ENCODE measurements around the gene DMD. TPM values are rescaled to one million over a fixed set of nuclear protein-coding genes. Genes with fewer than 3 reads are reported as not detected.
"Not testable (repeated sequence)": the region's sequence is repeated elsewhere in the genome, so short reads cannot be mapped to it uniquely, and the experiment has no call there.

Gene DMD
- polyA plus RNA-seq, 3 donors = 0.23 TPM; not detected in 2

- H3K27ac Mint-ChIP-seq = no peak overlapping the region
- WGBS (ENCODE audit: insufficient coverage) = no CpG with 5 or more reads among the region's 3 CpGs
- intact Hi-C loops (cut with micrococcal nuclease) = no loop called here
- no peaks in the 10 kb centered on the region for H3K4me1 Mint-ChIP-seq
- Histone ChIP-seq H3K9ac (ENCODE audit: insufficient read depth, low read length, poor library complexity, severe bottlenecking) (no peak overlapping the region), H3K27ac (ENCODE audit: low read depth in 1 of 2, low read length in 2 of 2) (no peak overlapping the region), H3K27me3 (ENCODE audit: control insufficient read depth in 2 of 2, insufficient read depth in 2 of 2, low read length in 2 of 2) (no peaks in the 10 kb centered on the region), H3K4me1 (ENCODE audit: control insufficient read depth in 1 of 2, insufficient read depth in 2 of 2, low read length in 2 of 2) (no peaks in the 10 kb centered on the region), H2AFZ (ENCODE audit: insufficient read depth, low read depth, low read length, poor library complexity, severe bottlenecking) (no peak overlapping the region), H3K9me3 (replicated peaks in 1 of 2; ENCODE audit: control insufficient read depth in 1 of 2, insufficient read depth in 1 of 2, low read length in 2 of 2) (peaks cover 0 to 3% of the 10 kb centered on the region in 2 donors), H3K79me2 (ENCODE audit: insufficient read depth, low read length) (no peaks in the 10 kb centered on the region), H3K36me3 (replicated peaks in 1 of 2; ENCODE audit: control insufficient read depth in 1 of 2, insufficient read depth in 2 of 2, low read length in 2 of 2) (no peaks in the 10 kb centered on the region), H3K4me3 (replicated peaks in 1 of 3; ENCODE audit: low read depth in 2 of 3, low read length in 3 of 3) (no peak overlapping the region), H4K20me1 (ENCODE audit: insufficient read depth, low read length) (no peaks in the 10 kb centered on the region), H3K4me2 (replicated peaks; ENCODE audit: extremely low read depth, low read length, poor library complexity, severe bottlenecking) (no peak overlapping the region)
- peaks cover 0 to 3% (median 0%) of the 10 kb centered on the region in 3 donors for H3K27me3 Mint-ChIP-seq (ENCODE audit: low read depth in 3 of 3)
- no peaks in the 10 kb centered on the region for H3K36me3 Mint-ChIP-seq
- no peak for DNase-seq
- peaks cover 0 to 12% (median 2%) of the 10 kb centered on the region in 7 donors for H3K9me3 Mint-ChIP-seq
- TF ChIP-seq, protein P1, sequence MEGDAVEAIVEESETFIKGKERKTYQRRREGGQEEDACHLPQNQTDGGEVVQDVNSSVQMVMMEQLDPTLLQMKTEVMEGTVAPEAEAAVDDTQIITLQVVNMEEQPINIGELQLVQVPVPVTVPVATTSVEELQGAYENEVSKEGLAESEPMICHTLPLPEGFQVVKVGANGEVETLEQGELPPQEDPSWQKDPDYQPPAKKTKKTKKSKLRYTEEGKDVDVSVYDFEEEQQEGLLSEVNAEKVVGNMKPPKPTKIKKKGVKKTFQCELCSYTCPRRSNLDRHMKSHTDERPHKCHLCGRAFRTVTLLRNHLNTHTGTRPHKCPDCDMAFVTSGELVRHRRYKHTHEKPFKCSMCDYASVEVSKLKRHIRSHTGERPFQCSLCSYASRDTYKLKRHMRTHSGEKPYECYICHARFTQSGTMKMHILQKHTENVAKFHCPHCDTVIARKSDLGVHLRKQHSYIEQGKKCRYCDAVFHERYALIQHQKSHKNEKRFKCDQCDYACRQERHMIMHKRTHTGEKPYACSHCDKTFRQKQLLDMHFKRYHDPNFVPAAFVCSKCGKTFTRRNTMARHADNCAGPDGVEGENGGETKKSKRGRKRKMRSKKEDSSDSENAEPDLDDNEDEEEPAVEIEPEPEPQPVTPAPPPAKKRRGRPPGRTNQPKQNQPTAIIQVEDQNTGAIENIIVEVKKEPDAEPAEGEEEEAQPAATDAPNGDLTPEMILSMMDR (IDR thresholded peaks at IDR 0.05) = no peak
- H3K4me3 Mint-ChIP-seq = no peak overlapping the region
Observed at GRCh38 chrX:33078273-33078672, 133.1 kb downstream of the DMD start.

DNA sequence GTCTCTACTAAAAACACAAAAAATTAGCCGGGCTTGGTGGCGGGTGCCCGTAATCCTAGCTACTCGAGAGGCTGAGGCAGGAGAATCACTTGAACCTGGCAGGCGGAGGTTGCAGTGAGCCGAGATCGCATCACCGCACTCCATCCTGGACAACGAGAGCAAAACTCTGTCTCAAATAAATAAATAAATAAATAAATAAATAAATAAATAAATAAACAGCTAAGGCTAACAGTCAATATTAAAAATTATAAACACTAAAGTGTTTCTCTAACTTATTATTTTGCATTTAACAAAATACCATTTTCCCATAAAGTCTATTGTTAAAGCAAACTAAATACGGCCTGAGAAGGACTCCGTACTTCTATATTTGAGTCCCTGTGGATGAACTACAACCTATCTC is 137.7 kb downstream of the DMD start:
- H3K9me3 ChIP-seq (replicated peaks in 1 of 2; ENCODE audit: control insufficient read depth in 1 of 2, insufficient read depth in 1 of 2, low read length in 2 of 2); H3K4me1 ChIP-seq (ENCODE audit: control insufficient read depth in 1 of 2, insufficient read depth in 2 of 2, low read length in 2 of 2); H3K36me3 Mint-ChIP-seq; H3K9ac ChIP-seq (ENCODE audit: insufficient read depth, low read length, poor library complexity, severe bottlenecking); H3K4me3 Mint-ChIP-seq; H3K27ac ChIP-seq (ENCODE audit: low read depth in 1 of 2, low read length in 2 of 2); DNase-seq; H3K36me3 ChIP-seq (replicated peaks in 1 of 2; ENCODE audit: control insufficient read depth in 1 of 2, insufficient read depth in 2 of 2, low read length in 2 of 2); H3K4me1 Mint-ChIP-seq; H3K27me3 Mint-ChIP-seq (ENCODE audit: low read depth in 3 of 3); H2AFZ ChIP-seq (ENCODE audit: insufficient read depth, low read depth, low read length, poor library complexity, severe bottlenecking); H4K20me1 ChIP-seq (ENCODE audit: insufficient read depth, low read length); intact Hi-C loops (cut with micrococcal nuclease); H3K27ac Mint-ChIP-seq; H3K27me3 ChIP-seq (ENCODE audit: control insufficient read depth in 2 of 2, insufficient read depth in 2 of 2, low read length in 2 of 2); H3K4me3 ChIP-seq (replicated peaks in 1 of 3; ENCODE audit: low read depth in 2 of 3, low read length in 3 of 3); H3K4me2 ChIP-seq (replicated peaks; ENCODE audit: extremely low read depth, low read length, poor library complexity, severe bottlenecking); H3K79me2 ChIP-seq (ENCODE audit: insufficient read depth, low read length): not testable (repeated sequence)
- WGBS (ENCODE audit: insufficient coverage) = no CpG with 5 or more reads among the region's 11 CpGs
- peaks cover 0 to 12% (median 0%) of the 10 kb centered on the region in 7 donors for H3K9me3 Mint-ChIP-seq

Measured in CD14-positive monocyte (primary cell).